ENCODE measurements around the gene COL20A1.
"Not testable (repeated sequence)": the region's sequence is repeated elsewhere in the genome, so short reads cannot be mapped to it uniquely, and the experiment has no call there.

Gene COL20A1

DNA sequence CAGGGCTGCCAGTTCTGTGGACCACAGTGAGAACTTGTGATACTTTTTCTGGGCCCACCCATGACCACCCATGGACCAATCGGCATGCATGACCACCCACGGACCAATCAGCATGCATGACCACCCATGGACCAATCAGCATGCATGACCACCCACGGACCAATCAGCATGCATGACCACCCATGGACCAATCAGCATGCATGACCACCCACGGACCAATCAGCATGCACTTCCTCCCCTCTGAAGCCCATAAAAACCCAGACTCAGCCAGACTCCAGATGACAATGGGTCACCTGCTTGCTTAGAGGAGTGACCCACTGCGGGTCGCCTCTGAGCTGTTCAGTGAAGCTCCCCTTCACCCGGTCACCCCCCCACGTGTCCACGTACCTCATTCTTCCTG, 86.9 kb downstream of the COL20A1 start:
- DNase-seq: not testable (repeated sequence)

DNA sequence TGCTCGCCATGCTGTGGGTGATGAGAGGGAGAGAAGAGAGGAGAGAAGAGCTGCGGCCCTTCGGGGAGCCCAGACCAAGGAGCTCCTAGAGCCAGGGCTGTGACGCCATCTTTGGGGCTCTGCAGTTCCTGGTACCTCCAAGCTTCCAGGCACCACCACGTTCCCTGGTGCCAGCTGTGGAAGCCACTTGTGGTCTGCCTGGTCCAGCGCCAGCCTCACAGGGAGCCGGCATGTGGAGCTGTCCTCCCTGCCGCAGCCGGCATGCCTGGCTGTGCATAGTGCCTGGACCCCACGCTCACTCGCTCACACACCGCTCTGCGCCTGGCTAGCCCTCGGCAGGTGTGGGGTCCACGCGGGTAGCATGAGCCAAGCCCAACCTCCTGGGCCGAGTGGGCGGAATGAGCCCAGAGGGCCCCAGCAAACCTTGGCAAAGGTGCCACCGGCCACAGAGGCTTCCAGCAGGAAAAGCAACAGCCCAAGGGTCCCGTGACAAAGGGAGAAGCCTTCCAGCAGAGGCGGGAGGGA, 87.4 kb downstream of the COL20A1 start:
- no peak for DNase-seq

DNA sequence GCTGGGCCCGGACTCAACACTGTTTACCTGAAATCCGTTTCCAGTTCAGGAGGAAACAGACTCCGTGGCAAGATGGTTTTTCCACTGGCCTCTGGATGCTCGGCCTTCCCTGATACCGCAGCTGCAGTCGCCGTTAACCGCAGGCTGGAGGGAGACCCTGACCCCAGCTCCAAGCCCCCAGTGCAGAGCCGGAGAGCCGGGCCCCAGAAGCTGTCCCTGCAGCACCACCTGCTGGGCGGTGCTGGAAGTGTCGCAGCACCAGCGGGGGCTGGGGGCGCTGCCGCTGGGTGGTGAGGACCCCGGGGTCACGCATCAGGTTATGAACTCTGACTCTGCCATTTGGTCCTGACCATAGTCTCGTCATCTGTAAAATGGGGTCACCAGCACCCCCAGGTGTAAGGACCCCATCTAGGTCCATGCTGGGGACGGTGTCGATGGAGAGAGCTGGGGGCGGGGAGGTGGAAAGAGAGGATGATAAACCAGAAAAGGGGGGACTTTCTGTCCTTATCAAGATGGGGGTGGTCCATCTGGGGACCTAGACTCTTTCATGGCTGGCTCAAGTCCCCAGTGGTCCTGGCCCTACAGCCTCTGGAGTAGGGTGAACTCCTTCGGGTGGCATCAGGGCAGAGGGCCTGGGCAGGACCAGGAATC, 88.9 kb downstream of the COL20A1 start:
- DNase-seq: peak; percentile 31

DNA sequence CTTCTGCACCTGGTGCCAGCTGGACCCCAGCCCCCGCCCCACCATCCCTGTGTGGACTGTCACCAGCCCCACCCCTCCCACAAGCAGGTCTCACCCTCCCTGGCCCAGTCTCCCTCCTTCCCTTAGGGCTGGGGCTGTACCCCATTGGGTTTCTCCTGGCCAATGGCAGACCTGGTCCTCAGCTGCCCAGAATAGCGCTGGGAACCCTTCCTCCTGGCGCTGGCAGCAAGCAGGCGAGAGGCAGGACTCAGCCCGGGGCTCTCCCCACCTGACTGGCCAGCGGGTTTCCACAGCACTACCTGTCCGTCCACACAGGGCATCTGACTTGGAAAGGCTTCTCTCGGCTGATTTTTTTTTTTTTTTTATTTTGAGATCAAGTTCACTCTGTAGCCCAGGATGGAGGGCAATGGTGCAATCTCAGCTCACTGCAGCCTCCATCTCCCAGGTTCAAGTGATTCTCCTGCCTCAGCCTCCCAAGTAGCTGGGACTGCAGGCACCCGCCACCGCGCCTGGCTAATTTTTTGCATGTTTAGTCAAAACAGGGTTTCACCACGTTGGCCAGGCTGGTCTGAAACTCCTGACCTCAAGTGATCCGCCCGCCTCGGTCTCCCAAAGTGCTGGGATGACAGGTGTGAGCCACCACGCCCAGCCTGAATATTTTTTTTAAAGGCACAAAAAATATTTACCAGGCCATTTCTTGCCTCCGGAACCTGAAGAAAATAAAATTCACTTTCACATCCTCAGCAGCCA, 89.7 kb downstream of the COL20A1 start:
- no peak for DNase-seq

DNA sequence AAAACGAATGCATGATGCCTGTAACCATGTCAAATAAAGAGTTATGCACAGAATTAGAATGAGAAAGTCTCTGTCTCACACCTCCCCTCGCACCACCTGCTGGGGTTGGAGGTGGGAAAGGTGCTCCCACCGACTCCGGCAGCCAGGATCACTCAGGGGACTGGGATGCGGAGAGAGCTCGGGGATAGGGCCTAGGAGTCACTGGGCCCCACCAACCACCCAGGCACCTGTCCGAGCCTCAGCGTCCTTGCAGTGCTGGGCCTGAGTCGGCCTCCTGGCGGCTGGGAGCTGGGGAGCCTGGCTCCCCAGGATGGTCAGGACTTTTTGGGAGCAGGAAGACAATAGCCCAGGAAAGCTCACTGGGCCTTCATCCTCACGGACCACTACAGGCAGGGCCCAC, 90.6 kb downstream of the COL20A1 start:
- DNase-seq: no peak

DNA sequence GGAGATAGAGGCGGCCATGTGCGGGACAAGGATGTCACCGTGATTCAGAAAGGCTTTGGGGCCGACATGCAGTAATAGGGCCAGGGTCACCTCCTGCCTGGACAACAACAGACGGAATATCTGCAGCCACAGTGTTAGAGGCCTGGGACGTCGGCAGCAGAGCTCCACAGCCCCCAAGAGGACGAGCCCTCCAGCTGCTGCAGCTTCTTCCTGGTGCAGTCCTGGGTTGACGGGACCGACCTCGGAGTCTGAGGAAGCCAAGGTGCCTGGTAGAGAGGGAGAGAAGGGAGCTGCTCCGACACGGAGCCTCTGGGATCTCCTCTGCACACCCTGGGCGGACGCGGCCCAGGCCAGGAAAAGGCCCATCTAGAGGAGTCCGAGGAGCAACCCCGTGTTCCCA, 91.3 kb downstream of the COL20A1 start:
- DNase-seq: no peak

Data from suppressor macrophage treated with lipopolysaccharide for 4 hours (primary cell).